ENCODE measurements around the gene GUCD1. TPM values are rescaled to one million over a fixed set of nuclear protein-coding genes. Genes with fewer than 3 reads are reported as not detected.
A peak's percentile ranks its signal among the peaks of the same experiment; 100 is the strongest.
"Not testable (repeated sequence)": the region's sequence is repeated elsewhere in the genome, so short reads cannot be mapped to it uniquely, and the experiment has no call there.

GUCD1 gene
- total RNA-seq, 1 experiment from 2014 or later, result 87.4 TPM

DNA sequence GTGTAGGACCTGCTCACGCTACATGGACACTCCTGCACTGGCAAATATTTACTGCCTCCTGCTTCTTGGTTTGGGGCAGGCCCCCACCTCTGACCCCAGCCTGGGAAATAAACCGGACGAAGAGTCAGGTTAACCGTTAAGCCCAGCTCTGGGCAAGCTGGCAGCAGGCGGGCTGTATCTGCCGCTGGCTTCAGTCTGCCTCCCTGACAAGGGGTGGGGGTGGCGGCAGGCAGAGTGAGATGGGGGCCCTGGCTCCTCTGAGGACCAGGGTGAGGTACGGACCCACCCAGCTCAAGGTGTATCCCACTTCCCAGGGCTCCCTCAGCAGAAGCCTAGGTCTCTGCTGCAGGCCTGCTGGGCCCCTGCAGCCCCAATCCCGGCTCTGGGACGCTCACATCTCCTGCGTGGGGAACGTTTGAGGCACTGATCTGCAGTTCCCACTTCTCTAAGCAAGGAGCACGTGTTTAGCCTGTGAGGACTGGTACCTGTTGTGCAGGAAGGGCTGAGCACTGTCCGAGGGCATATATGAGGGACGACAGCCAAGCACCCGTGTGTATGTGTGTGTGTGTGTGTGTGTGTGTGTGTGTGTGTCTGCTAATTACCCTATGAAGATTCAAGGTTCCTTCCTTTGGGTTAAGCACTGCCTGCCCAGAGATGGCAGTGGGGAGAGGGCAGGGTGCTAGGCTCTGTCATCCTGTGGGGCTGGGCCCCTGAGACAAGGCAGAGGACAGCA, 39.1 kb upstream of the GUCD1 start:
- no peaks in the 10 kb centered on the region for H3K23me2 ChIP-seq (ENCODE audit: insufficient read length, low read depth, low read length, poor library complexity, severe bottlenecking)
- Mint-ChIP-seq H3K9me3 (no peaks in the 10 kb centered on the region), H3K4me3 (peak overlapping the region in 1 of 2 experiments; percentile 81; a peak in 3 of 5 replicates), H3K4me1 (peaks cover 6 to 28% of the 10 kb centered on the region in 2 experiments), H3K36me3 (ENCODE audit: insufficient read depth in 1 of 3, low read depth in 3 of 3) (no peaks in the 10 kb centered on the region), H3K27ac (no peak overlapping the region), H3K27me3 (ENCODE audit: low read depth) (no peaks in the 10 kb centered on the region)
- no peak overlapping the region for H3K4ac ChIP-seq (ENCODE audit: low read depth, low read length)
- H3K9ac ChIP-seq (ENCODE audit: extremely low read depth, insufficient read length, low read length), result no peak overlapping the region
- H3K23ac ChIP-seq (ENCODE audit: insufficient read length, low read depth, low read length), result no peak overlapping the region
- H3K4me2 ChIP-seq (ENCODE audit: insufficient read depth, insufficient read length, low read length), result no peak overlapping the region
- no peak overlapping the region for H3K14ac ChIP-seq (ENCODE audit: insufficient read depth, low read length)
- no peaks in the 10 kb centered on the region for H3K9me3 ChIP-seq (ENCODE audit: control insufficient read depth, low read depth, low read length)
- no peak overlapping the region for H2AFZ ChIP-seq (ENCODE audit: low read length)
- no peak overlapping the region for H2BK12ac ChIP-seq (ENCODE audit: insufficient read length, low read depth, low read length)
- H3K27me3 ChIP-seq (ENCODE audit: insufficient read depth, low read length), result no peaks in the 10 kb centered on the region
- no peak overlapping the region for H3K18ac ChIP-seq (ENCODE audit: insufficient read length, low read depth, low read length)
- H3K56ac ChIP-seq (ENCODE audit: insufficient read length, low read depth, low read length), result no peak overlapping the region
- TF ChIP-seq, protein P1, sequence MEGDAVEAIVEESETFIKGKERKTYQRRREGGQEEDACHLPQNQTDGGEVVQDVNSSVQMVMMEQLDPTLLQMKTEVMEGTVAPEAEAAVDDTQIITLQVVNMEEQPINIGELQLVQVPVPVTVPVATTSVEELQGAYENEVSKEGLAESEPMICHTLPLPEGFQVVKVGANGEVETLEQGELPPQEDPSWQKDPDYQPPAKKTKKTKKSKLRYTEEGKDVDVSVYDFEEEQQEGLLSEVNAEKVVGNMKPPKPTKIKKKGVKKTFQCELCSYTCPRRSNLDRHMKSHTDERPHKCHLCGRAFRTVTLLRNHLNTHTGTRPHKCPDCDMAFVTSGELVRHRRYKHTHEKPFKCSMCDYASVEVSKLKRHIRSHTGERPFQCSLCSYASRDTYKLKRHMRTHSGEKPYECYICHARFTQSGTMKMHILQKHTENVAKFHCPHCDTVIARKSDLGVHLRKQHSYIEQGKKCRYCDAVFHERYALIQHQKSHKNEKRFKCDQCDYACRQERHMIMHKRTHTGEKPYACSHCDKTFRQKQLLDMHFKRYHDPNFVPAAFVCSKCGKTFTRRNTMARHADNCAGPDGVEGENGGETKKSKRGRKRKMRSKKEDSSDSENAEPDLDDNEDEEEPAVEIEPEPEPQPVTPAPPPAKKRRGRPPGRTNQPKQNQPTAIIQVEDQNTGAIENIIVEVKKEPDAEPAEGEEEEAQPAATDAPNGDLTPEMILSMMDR (conservative IDR thresholded peaks at IDR 0.05), result no peak
- no peaks in the 10 kb centered on the region for H3K79me2 ChIP-seq (ENCODE audit: insufficient read depth, low read length)
- WGBS (ENCODE audit: extremely low coverage, insufficient read length, low lambda C conversion rate), result no CpG with 5 or more reads among the region's 16 CpGs
- H3K27ac ChIP-seq (ENCODE audit: insufficient read length, low read depth, low read length), result no peak overlapping the region
- no peak overlapping the region for H2BK120ac ChIP-seq (ENCODE audit: low read depth, low read length, poor library complexity, severe bottlenecking)
- H2AK5ac ChIP-seq (ENCODE audit: insufficient read length, low read length), result no peak overlapping the region
- no peak overlapping the region for H4K8ac ChIP-seq (replicated peaks; ENCODE audit: insufficient read length, low read depth, low read length)
- no peak overlapping the region for H3T11ph ChIP-seq (ENCODE audit: low read length)
- DNase-seq, result no peak
- H4K20me1 ChIP-seq (ENCODE audit: control insufficient read depth, insufficient read depth, insufficient read length), result no peaks in the 10 kb centered on the region
- H4K91ac ChIP-seq (ENCODE audit: insufficient read length, low read depth, low read length), result no peak overlapping the region
- no peaks in the 10 kb centered on the region for H3K4me1 ChIP-seq (ENCODE audit: insufficient read depth, low read length)
- H2BK5ac ChIP-seq (ENCODE audit: insufficient read length, low read length), result no peak overlapping the region
- H2BK20ac ChIP-seq (ENCODE audit: low read depth, low read length, poor library complexity, severe bottlenecking), result no peak overlapping the region
- H4K5ac ChIP-seq (ENCODE audit: insufficient read length, low read depth, low read length), result no peak overlapping the region
- H2BK15ac ChIP-seq (ENCODE audit: low read depth, low read length), result no peak overlapping the region
- H3K79me1 ChIP-seq (ENCODE audit: insufficient read depth, low read depth, low read length, poor library complexity, severe bottlenecking), result no peaks in the 10 kb centered on the region

DNA sequence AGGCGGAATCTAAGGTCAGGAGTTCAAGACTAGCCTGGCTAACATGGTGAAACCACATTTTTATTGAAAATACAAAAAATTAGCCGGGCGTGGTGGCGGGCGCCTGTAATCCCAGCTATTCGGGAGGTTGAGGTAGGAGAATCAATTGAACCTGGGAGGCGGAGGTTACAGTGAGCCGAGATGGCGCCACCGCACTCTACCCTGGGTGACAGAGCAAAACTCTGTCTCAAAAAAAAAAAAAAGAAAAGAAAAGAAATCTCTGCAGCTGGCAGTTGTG, 38.6 kb upstream of the GUCD1 start:
- not testable (repeated sequence) for H3K9me3 ChIP-seq (ENCODE audit: control insufficient read depth, low read depth, low read length); H3K4ac ChIP-seq (ENCODE audit: low read depth, low read length); H4K8ac ChIP-seq (replicated peaks; ENCODE audit: insufficient read length, low read depth, low read length); H2BK12ac ChIP-seq (ENCODE audit: insufficient read length, low read depth, low read length); H3K18ac ChIP-seq (ENCODE audit: insufficient read length, low read depth, low read length); H3K79me1 ChIP-seq (ENCODE audit: insufficient read depth, low read depth, low read length, poor library complexity, severe bottlenecking); H2BK120ac ChIP-seq (ENCODE audit: low read depth, low read length, poor library complexity, severe bottlenecking); H3K27me3 Mint-ChIP-seq (ENCODE audit: low read depth); H3K27ac ChIP-seq (ENCODE audit: insufficient read length, low read depth, low read length); H4K20me1 ChIP-seq (ENCODE audit: control insufficient read depth, insufficient read depth, insufficient read length); H3K23me2 ChIP-seq (ENCODE audit: insufficient read length, low read depth, low read length, poor library complexity, severe bottlenecking); H3K23ac ChIP-seq (ENCODE audit: insufficient read length, low read depth, low read length); H3K79me2 ChIP-seq (ENCODE audit: insufficient read depth, low read length); H3K4me1 ChIP-seq (ENCODE audit: insufficient read depth, low read length); DNase-seq; H2BK15ac ChIP-seq (ENCODE audit: low read depth, low read length); H2AK5ac ChIP-seq (ENCODE audit: insufficient read length, low read length); H3K9ac ChIP-seq (ENCODE audit: extremely low read depth, insufficient read length, low read length); H3T11ph ChIP-seq (ENCODE audit: low read length); H3K56ac ChIP-seq (ENCODE audit: insufficient read length, low read depth, low read length); H4K91ac ChIP-seq (ENCODE audit: insufficient read length, low read depth, low read length); H2BK5ac ChIP-seq (ENCODE audit: insufficient read length, low read length); H3K14ac ChIP-seq (ENCODE audit: insufficient read depth, low read length); H2AFZ ChIP-seq (ENCODE audit: low read length); H3K9me3 Mint-ChIP-seq; H2BK20ac ChIP-seq (ENCODE audit: low read depth, low read length, poor library complexity, severe bottlenecking); H4K5ac ChIP-seq (ENCODE audit: insufficient read length, low read depth, low read length); H3K36me3 Mint-ChIP-seq (ENCODE audit: insufficient read depth in 1 of 3, low read depth in 3 of 3); H3K27me3 ChIP-seq (ENCODE audit: insufficient read depth, low read length)
- peaks cover 5 to 26% of the 10 kb centered on the region in 2 experiments for H3K4me1 Mint-ChIP-seq
- peak overlapping the region in 2 of 3 experiments; percentile 62 to 73; a peak in 1 of 7 replicates for H3K27ac Mint-ChIP-seq
- no CpG with 5 or more reads among the region's 10 CpGs for WGBS (ENCODE audit: extremely low coverage, insufficient read length, low lambda C conversion rate)
- peak overlapping the region; percentile 35 for H3K4me2 ChIP-seq (ENCODE audit: insufficient read depth, insufficient read length, low read length)
- H3K4me3 Mint-ChIP-seq, result peak overlapping the region; percentile 62 to 81
